GM19467 (cell line): Measurements from ENCODE around the gene EPN2.
"Not testable (repeated sequence)": the region's sequence is repeated elsewhere in the genome, so short reads cannot be mapped to it uniquely, and the experiment has no call there.

Experiments
- ATAC-seq: cut with Tn5 transposase; IDR thresholded peaks from one replicate; pipeline ENCODE4 v1.9.1; 2021; ENCODE audit warnings: mild to moderate bottlenecking, moderate library complexity; ENCODE audit not compliant: unreplicated experiment

EPN2 gene

GRCh38 chr17:19264681-19265080, 27.5 kb downstream of the EPN2 start:
- no peak for ATAC-seq

DNA sequence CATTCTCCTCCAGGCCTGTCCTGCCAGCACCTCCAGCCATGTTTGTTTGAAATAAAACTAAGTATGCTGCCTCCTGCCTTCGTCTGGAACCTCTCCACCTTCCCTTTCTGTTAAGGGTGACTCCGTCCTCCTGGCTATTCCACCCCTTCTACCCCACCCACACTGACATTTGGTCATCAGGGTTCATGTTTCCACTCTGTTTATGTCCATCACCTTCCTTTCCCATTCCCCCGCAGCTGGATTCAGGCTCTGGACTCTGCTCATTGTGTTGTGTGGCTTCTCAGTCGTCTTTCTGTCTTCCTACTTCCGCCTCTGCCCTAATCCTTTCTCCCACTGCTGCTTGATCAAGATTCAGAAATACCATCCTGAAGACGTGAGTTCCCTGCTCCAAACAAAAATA, 28.6 kb downstream of the EPN2 start:
- no peak for ATAC-seq

DNA sequence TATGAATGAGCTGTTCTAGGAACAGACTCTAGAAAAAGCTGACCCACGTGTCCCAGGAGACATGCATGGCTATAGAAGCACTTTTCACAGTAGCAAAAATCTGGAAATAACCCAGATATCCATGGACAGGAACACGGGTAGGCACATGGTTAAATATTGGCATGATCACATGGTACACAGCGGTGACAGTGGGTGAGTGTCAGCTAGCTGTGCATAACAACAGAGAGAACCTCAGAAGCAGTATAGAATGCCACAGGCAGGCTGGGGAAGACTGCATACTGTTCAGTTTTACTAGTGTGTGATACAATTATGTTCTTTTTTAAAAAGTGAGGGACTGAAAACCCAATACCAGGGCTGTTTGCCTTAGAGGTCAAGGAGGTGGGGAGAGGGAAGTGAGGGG, 31.4 kb downstream of the EPN2 start:
- no peak for ATAC-seq

GRCh38 chr17:19269106-19269505, 31.9 kb downstream of the EPN2 start:
- no peak for ATAC-seq

GRCh38 chr17:19269641-19270040, 32.5 kb downstream of the EPN2 start:
- ATAC-seq = no peak

DNA sequence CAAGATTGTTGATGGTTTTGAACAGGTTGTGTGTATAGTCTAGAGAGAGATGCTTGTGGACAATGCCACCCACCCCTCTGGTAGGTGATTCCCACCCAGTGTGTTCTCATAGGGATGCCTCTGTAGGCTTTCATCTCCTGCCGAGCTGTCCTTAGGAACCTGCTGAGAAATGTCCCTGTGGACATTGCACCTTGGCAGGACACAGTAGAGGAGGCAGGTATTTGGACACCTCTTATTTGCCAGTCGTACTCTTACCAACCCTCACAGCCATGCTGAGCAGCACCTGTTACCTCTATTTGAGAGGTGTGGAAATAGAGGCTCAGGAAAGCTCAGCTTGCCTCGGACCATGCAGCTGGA, 33.2 kb downstream of the EPN2 start:
- no peak for ATAC-seq

DNA sequence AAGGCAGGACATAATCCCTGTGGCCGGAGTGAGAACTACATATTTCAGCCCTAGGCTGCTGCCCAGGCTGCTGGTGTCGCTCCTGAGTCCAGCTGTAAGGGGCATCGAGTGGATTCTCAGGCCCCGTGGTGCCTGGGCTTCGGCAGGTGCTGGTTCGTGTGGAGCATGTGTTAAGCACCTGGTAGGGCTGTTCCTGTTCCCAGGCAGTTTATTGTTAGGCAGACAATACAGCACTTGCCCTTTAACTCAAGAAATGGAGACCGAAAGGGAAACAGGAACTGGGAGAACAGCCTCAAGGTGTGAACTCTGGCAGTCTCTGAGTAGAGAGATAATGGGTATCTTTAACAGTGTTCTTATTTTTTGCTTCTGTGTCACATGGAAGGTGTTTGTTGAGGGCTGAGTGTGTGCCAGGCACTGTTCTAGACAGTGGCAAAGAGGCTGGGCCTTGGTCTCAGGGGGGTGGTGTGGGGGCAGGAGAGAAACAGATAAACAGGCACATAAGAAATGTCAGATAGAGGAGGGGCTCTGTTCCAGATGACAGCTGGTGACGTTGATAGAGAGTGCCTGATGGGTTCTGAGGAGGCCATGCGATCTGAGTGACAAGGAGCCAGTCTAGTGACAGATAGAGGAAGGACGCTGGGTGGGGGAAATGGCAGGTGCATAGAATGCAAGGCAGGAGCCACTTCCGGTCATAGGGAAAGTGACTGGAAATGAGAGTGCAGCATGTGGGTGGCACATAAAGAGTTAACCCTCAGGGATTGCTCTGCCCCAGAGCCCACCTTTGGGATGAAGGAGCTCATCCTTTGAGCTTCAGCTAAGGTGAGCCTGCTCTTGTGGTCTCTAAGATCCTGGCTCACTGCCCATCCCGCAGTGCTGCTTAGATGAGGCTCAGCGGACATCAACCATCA, 33.8 kb downstream of the EPN2 start:
- peak; percentile 73 for ATAC-seq

DNA sequence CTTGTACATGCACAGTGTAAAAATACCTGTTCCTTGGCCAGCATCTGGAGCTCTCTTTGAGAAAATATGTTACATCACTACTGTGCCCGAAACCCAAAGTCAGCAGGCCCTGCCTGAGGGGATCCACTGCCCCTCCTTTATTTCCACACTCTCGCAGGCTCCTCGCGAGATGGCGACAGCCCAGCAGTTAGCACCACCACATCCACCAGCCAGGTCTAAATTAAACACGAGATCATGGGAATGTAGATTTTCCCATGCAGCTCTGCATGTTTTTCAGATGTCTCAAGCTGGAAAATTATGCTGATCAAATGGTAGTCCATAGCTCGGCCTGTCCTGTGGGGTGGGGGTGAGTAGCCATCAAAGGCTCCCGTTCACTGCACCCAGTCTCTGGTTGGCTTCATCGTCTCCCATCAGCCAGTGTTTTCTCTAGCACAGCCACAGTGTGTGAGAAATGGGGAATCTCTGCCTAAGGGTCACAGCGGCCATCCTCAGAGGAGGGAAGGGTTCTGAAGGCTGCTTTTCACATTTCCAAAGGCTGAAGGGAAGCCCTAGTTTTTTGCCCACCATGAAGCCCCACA, 34.7 kb downstream of the EPN2 start:
- ATAC-seq = no peak

DNA sequence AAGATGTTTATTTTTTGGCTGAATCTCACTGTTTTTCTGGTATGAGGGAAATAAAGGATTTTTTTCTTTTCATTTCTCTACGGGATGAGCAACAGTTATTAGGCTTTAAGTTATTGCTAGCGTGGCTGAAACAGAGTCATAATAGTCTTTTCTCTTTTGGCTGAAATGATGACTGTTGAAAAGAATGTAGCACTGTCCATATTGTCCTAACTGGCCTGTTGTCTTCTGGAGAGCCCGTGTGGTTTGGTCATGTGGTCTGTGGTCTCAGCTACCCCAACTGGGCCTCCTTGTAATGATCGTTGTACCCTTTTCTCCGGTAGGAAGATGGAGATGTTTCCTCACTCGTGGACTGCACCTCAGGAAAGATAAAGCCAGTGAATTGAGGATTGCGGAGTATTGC, 36.6 kb downstream of the EPN2 start:
- ATAC-seq = no peak

GRCh38 chr17:19274893-19275292, 37.7 kb downstream of the EPN2 start:
- ATAC-seq = no peak

- ATAC-seq = no peak
Observed at GRCh38 chr17:19275457-19276127, 38.4 kb downstream of the EPN2 start.

DNA sequence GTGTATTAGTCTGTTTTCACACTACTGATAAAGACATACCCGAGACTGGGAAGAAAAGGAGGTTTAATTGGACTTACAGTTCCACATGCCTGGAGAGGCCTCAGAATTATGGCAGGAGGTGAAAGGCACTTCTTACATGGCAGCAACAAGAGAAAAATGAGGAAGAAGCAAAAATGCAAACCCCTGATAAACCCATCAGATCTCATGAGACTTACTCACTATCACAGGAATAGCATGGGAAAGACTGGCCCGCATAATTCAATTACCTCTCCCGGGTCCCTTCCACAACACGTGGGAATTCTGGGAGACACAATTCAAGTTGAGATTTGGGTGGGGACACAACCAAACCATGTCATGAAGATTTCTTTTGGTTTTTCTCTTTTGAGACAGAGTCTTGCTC, 41.1 kb downstream of the EPN2 start:
- ATAC-seq = not testable (repeated sequence)

DNA sequence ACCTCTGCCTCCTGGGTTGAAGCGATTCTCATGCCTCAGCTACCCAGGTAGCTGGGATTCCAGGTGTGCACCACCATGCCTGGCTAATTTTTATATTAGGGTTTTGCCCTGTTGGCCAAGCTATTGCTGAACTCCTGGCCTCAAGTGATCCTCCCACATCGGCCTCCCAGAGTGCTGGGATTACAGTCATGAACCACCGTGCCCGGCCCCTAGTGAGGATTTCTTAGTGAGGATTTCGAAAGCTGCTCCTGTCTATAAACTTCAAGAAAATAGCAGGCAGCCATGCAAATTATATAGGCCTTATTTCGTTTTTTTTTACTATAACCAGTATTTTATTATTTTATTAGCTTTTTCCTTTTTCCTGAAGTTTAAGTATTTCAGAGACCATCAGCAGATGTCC, 41.6 kb downstream of the EPN2 start:
- no peak for ATAC-seq

GRCh38 chr17:19281161-19281560, 44.0 kb downstream of the EPN2 start:
- ATAC-seq = no peak

DNA sequence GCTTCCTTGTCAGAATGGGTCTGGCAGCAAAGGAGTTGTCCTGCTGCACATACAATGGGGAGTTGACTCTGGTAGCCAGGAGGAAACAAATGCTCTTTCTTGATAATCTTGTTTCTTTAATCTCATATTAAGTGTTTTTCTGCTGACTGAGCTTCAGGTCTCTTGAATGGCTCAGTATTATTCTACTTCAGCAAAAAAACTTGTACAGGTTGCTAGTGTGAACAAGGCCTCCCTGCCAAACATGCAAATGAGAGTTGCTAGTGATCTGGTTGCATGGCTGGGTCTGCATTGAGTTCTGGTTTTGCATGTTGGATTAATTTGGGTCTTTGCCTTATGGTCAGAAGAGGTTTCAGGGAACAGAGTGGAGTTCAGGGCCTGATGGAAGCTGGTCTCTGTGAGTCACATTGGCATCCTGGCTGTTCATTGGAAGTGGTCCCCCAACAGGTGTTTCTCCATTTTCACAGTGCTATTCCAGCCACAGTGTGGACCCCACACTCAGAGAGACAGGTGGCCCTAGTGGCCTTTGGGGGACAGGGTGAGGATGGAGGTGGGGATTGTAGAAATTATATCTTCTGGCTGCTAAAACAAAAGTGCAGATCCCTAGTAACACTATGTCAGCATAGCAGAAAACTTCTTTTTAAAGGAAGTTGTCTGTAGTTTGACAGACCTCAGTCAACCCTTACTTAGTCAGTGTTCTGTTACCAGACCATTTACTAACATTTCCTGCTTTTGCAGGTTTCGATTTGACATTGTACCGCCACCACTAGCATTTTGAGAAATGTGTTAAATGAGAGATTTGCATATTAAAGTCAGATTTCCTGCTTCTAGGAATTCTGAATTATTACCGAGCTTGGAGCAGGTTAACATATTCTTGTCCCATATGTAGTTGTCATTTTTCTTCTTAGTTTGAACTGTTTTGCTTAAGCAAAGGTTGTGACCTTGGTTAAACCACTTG, 47.1 kb downstream of the EPN2 start:
- no peak for ATAC-seq

- no peak for ATAC-seq
Observed at GRCh38 chr17:19285213-19285900, 48.2 kb downstream of the EPN2 start.

DNA sequence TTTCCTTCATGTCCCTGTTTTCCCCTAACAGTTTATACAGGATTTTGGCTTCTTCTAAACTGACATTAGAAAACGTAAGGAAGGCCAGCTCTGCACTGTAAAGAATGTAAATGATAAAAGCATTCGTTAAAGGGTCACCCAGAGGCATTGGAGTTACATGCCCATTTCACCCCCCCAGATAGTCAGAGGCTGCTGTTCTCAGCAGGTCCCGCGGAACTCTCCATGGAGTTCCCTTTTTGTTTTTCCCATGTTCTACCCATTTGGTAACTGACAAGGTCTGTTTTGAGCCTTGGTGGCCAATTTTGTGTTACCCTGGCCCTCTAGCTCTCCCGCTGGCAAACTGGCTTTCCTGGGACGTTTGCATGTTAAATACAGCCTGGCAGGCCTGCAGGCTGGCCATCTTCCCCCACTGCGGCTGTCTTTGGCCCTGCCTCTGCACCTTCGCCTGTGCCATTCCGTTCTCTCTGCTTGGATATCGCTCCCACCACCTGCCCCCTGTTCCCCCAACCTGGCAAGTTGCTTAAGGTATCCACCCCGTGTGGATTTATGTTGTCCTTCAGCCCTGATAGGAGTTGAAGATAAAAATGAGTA, 49.7 kb downstream of the EPN2 start:
- ATAC-seq = no peak

DNA sequence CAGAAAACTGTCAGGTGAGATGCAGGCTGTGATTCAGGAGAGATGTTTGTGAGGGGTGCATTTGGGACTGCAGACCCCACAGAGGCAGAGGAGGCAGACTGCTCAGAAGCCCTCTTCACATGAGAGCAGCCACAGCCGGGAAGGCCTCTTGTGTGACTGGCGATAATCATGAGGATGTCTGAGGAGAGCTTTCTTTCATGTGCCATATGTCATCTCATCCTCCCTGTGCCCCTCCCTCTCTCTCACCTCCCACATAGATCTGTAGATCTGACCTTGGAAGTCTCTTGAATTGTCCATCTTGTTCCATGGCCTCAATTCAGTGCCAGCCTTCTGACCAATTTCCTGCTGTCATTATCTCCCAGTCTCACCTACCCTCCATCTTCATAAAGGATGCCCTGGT, 50.5 kb downstream of the EPN2 start:
- no peak for ATAC-seq

DNA sequence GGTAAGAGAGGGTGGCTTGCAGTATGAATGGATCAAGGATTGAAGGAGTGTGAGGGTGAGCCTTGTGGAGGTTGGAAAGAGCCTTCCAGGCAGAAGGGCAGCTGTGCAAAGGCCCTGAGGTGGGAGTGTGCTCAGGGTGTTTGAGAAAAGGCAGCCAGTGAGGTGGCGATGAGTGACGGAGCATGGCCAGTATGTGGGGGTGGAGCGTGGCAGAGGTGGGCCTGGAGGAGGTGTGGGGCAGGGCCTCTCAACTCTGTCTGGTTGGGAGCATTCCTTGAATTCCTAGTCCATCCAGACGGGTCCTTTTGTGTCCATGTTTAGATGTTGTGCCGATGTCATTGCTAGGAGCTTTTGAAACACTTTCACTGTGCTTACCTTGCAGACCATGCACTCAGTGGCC, 51.3 kb downstream of the EPN2 start:
- no peak for ATAC-seq
